Measurements from ENCODE around the gene TEX55. TPM values are rescaled to one million over a fixed set of nuclear protein-coding genes. Genes with fewer than 3 reads are reported as not detected.
"Not testable (repeated sequence)": the region's sequence is repeated elsewhere in the genome, so short reads cannot be mapped to it uniquely, and the experiment has no call there.

Gene TEX55
- total RNA-seq, 1 donor from 2014 or later: not detected

GRCh38 chr3:119160361-119160760 is 14.4 kb downstream of the TEX55 start:
- DNase-seq (ENCODE audit: low spot score): no peak

- no peak for DNase-seq (ENCODE audit: low spot score)
Measured at GRCh38 chr3:119160815-119161214, 14.8 kb downstream of the TEX55 start.

- DNase-seq (ENCODE audit: low spot score): no peak
Measured at GRCh38 chr3:119161240-119161639, 15.3 kb downstream of the TEX55 start.

- not testable (repeated sequence) for DNase-seq (ENCODE audit: low spot score)
Measured at GRCh38 chr3:119164745-119165144, 18.8 kb downstream of the TEX55 start.

- no peak for DNase-seq (ENCODE audit: low spot score)
Measured at GRCh38 chr3:119170821-119171220, 24.9 kb downstream of the TEX55 start.

- no peak for DNase-seq (ENCODE audit: low spot score)
Measured at GRCh38 chr3:119173325-119173724, 27.4 kb downstream of the TEX55 start, which contains the start of gene UPK1B. Gene UPK1B (plus strand): TSS chr3:119173598. CDS start chr3:119186742, 13,144 bp downstream.

DNA sequence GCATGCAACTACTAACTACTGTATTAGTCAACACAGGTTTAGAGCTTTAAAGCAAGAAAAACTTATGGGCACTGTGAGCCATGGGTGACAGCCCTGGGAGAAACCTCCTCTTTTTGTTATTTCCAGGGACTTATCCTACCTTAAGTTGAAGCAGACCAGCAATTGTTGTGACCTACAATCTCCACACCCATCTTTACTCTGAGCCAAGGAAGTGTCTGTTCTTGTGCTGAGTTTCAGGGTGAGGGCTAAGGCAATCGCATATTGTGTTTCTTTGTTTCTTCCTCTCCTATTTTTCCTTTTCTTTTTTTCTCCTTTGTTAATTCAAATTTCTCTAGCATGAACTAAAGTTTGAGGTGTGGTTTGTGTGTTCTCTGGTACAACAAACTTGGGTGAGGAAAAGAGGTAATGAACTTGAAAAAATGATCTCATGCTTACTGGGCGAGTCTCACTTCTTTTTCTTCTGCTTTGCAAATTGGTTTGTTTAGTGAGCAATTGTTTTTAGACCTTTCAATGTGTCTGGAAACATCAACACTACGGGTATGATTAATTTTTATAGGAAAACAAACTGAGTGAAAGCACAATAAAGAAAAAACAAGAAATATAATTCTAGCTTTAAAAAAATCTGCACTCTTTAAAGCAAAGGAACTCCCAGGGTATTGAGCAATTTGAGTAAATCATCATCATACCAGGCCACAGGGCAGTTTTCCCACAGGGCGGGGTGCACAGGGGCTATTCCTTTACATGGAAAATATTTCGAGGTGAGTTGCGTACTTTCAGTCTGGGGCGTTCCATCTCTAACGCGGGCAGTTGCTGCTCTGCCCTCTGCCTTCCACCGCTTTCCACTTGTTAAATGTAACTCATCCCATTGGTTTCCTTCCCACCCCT is 30.1 kb downstream of the TEX55 start:
- no peak for DNase-seq (ENCODE audit: low spot score)

- no peak for DNase-seq (ENCODE audit: low spot score)
Measured at GRCh38 chr3:119176778-119177177, 30.8 kb downstream of the TEX55 start.

- DNase-seq (ENCODE audit: low spot score): no peak
Measured at GRCh38 chr3:119177321-119177720, 31.4 kb downstream of the TEX55 start.

DNA sequence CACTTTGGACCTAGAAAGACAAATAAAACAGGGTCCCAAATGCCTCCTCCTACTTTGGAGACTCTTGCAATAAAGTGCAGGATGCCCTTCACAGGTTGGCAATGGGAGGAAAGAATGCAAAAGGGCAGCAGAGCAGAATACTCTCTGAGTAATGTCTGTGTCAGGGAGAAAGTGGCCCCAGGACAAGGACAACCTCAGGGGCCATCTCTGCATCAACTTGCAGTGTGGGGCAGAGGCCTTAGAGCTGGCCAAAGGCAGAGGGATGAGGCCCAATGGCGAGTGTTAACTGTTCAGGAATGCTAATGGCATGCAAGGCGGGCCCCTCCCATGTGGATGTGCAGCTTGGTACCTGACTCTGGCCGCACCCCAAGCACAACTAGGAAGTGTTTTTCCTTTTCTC is 35.8 kb downstream of the TEX55 start:
- DNase-seq (ENCODE audit: low spot score): no peak

DNA sequence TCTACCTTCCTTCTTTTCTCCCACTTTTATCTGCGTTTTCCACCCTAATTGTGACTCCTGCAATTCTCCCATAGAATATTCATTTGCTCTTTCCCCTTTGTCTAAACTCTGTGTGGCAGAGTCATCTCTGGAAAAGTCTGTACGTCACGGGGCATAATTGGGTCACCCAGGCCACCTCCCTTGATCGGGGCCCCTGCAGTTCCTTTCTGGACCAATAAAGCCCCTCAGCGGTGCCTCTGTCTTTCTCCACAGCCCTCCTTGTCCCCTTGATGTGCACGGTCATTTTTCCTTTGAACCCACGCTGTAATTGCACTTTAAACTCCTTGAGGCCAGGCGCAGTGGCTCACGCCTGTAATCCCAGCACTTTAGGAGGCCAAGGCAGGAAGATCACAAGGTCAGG is 38.1 kb downstream of the TEX55 start:
- no peak for DNase-seq (ENCODE audit: low spot score)

- no peak for DNase-seq (ENCODE audit: low spot score)
Measured at GRCh38 chr3:119184796-119185570, 39.0 kb downstream of the TEX55 start.

DNA sequence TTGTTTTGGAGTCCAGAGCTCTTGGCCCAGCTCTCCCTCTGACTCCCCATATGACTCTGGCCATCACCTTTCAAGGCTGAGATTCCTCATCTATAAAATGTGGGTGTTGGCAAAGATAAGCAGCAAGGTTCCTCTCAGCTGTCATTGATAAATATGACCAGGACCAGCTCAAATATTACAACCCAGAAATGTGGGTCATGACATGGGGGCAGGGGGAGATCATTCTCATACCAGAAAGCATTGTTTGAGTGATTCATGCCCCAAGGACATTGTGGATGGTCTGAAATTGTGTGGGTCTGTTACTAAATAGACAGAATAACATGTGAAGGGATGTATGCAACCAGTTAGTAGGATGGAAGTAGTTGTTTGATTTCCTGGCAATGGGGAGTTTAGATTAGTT is 41.3 kb downstream of the TEX55 start:
- no peak for DNase-seq (ENCODE audit: low spot score)

GRCh38 chr3:119191800-119192199 is 45.8 kb downstream of the TEX55 start:
- no peak for DNase-seq (ENCODE audit: low spot score)

- no peak for DNase-seq (ENCODE audit: low spot score)
Measured at GRCh38 chr3:119194237-119195150, 48.5 kb downstream of the TEX55 start.

GRCh38 chr3:119195151-119195476 is 49.1 kb downstream of the TEX55 start:
- no peak for DNase-seq (ENCODE audit: low spot score)

DNA sequence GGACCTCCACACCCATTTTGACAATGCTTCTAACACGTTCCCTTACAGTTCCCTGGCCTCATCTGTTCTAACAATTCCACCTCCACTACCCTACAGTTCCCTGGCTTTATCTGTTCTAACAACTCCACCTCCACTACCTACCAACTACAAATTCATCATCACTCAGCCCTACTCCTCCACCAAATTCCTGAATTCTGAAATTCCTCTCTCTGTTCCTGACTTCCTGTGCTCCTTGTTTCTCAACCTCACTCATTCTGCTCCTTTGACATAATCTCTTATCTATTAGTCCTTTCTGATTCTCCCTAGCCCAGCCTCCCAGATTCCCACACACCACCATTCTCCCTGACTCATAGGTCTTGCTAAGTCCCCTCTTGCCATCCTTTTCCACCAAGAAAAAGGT is 49.9 kb downstream of the TEX55 start:
- no peak for DNase-seq (ENCODE audit: low spot score)

Measured in mesenteric fat pad (tissue), 1 donor.